Neural progenitor cell (in vitro differentiated cells): ENCODE data around the gene MYL11. TPM values are rescaled to one million over a fixed set of nuclear protein-coding genes. Genes with fewer than 3 reads are reported as not detected.

ENCODE experiments used
- DNase-seq: peaks from one replicate; pipeline ENCODE4 v3.0.0-alpha.2; 2016; ENCODE audit warnings: low spot score
- H2AFZ ChIP-seq: fragments of 200-600 bp; sonication (generic); replicated peaks from 2 replicates; pipeline ENCODE4 v1.6.1; 2016; ENCODE audit warnings: antibody characterized with exemption
- H3F3A ChIP-seq: fragments of 200-600 bp; sonication (generic); 2 replicates; pipeline ENCODE4 v1.6.1; 2016; ENCODE audit warnings: antibody characterized with exemption, low read depth
- H3K27ac ChIP-seq: fragments of 200-600 bp; sonication (generic); 2 replicates; pipeline ENCODE4 v1.5.1; 2016; ENCODE audit warnings: mild to moderate bottlenecking
- H3K27me3 ChIP-seq: fragments of 200-600 bp; sonication (generic); 2 replicates; pipeline ENCODE4 v1.6.1; 2016; ENCODE audit warnings: mild to moderate bottlenecking, moderate library complexity
- H3K36me3 ChIP-seq: fragments of 200-600 bp; sonication (generic); 2 replicates; pipeline ENCODE4 v1.5.1; 2016
- H3K4me1 ChIP-seq: fragments of 200-600 bp; sonication (generic); 2 replicates; pipeline ENCODE4 v1.6.1; 2016; ENCODE audit warnings: mixed run types
- H3K4me2 ChIP-seq: fragments of 200-600 bp; sonication (generic); 2 replicates; pipeline ENCODE4 v1.6.1; 2016
- H3K4me3 ChIP-seq: fragments of 200-600 bp; sonication (generic); 2 replicates; pipeline ENCODE4 v1.5.1; 2016
- H3K79me2 ChIP-seq: fragments of 200-600 bp; sonication (generic); 2 replicates; pipeline ENCODE4 v1.6.1; 2016; ENCODE audit warnings: low read depth
- H3K9ac ChIP-seq: fragments of 200-600 bp; sonication (generic); 2 replicates; pipeline ENCODE4 v1.6.1; 2016
- H3K9me3 ChIP-seq: fragments of 200-600 bp; sonication (generic); 2 replicates; pipeline ENCODE4 v1.5.1; 2016; ENCODE audit warnings: low read depth
- H4K20me1 ChIP-seq: fragments of 200-600 bp; sonication (generic); 2 replicates; pipeline ENCODE4 v1.6.1; 2016; ENCODE audit warnings: low read depth
- H3K27ac Mint-ChIP-seq: 3 replicates; pipeline ENCODE4 v1.8.0; 2021; ENCODE audit warnings: mixed read lengths
- H3K27me3 Mint-ChIP-seq: 2 replicates; pipeline ENCODE4 v1.8.0; 2022; ENCODE audit warnings: low read depth, mild to moderate bottlenecking, inconsistent platforms, moderate library complexity, mixed read lengths; ENCODE audit not compliant: insufficient read depth
- H3K36me3 Mint-ChIP-seq: 3 replicates; pipeline ENCODE4 v1.8.0; 2021; ENCODE audit warnings: mixed read lengths
- H3K4me1 Mint-ChIP-seq: 3 replicates; pipeline ENCODE4 v1.8.0; 2021; ENCODE audit warnings: mixed read lengths
- H3K4me3 Mint-ChIP-seq: 3 replicates; pipeline ENCODE4 v1.8.0; 2021; ENCODE audit warnings: mild to moderate bottlenecking, moderate library complexity, mixed read lengths
- H3K9me3 Mint-ChIP-seq: 3 replicates; pipeline ENCODE4 v1.8.0; 2020; ENCODE audit warnings: mixed read lengths
- EZH2 ChIP-seq: fragments of 200-600 bp; sonication (generic); IDR thresholded peaks from 2 replicates; pipeline ENCODE4 v1.6.1; 2017; ENCODE audit warnings: antibody characterized with exemption, mild to moderate bottlenecking, moderate library complexity
- EZH2phosphoT487 ChIP-seq: fragments of 200-600 bp; sonication (generic); IDR thresholded peaks from 2 replicates; pipeline ENCODE4 v1.6.1; 2017; ENCODE audit warnings: antibody characterized with exemption
- total RNA-seq: library from RNA; depleted of rRNA; stranded (reverse); fragments of >200 nt; gene quantifications from 2 replicates; pipeline ENCODE4 v1.2.3, GENCODE V29; 2015; ENCODE audit warnings: low replicate concordance
- TF ChIP-seq, protein P1 (sequence below): fragments of 200-600 bp; sonication (generic); IDR thresholded peaks from 2 replicates; pipeline ENCODE4 v1.5.1; 2017; ENCODE audit warnings: antibody characterized with exemption, mild to moderate bottlenecking

MYL11 gene
- total RNA-seq, 1 donor from 2014 or later = 4.1 TPM

DNA sequence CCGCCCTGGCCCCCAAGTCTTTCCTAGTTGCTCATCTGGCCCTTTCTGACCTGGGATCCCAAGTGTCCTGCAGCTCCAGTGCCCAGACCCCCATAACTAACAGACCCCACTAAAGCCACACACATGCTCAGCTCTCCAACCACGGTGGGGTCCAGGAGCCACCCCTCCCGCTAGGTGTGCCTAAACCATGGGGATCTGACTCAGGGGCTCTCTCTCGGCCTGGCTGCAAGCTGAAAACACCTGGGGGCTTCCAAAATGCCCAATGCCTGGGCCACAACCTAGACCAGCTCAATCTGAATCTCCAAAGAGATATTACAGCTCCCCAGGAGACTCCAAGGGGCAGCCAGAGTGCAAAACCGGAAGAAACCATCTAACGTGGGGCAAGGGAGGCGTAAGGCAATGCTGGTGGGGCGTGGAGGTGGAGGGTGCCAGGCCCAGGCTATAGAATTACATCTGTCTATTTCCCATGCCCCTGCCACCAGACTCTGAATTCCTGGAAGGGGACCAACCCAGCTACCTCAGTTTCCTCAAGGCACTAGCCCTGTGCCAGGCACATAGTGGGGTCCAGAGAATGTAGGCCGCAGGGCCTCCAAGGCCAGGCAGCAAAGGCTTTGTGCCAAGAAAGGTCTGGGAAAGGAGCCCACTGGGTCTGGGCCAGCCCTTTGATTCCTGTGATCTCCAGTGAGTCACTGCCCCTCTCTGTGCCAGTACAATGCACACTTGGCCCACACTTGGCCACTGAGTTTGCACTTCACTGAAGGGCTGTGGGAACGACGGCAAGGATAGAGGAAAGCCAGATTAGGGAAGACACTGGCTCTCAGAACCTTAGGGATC, 22.8 kb upstream of the MYL11 start:
- H3K27ac ChIP-seq = no peak overlapping the region
- no peak overlapping the region for H2AFZ ChIP-seq
- Mint-ChIP-seq H3K4me3 (peak overlapping the region; percentile 71), H3K9me3 (no peaks in the 10 kb centered on the region), H3K4me1 (peaks cover 19% of the 10 kb centered on the region), H3K27me3 (peaks cover 7% of the 10 kb centered on the region), H3K27ac (no peak overlapping the region), H3K36me3 (peaks cover 16% of the 10 kb centered on the region)
- no peak overlapping the region for H3K4me3 ChIP-seq
- no peaks in the 10 kb centered on the region for H3K9me3 ChIP-seq
- H3K36me3 ChIP-seq = no peaks in the 10 kb centered on the region
- H3K4me1 ChIP-seq = peaks cover 6% of the 10 kb centered on the region
- H3K9ac ChIP-seq = no peak overlapping the region
- H3K4me2 ChIP-seq = no peak overlapping the region
- peaks cover 12% of the 10 kb centered on the region for H4K20me1 ChIP-seq
- H3K27me3 ChIP-seq = no peaks in the 10 kb centered on the region
- TF ChIP-seq, protein P1, sequence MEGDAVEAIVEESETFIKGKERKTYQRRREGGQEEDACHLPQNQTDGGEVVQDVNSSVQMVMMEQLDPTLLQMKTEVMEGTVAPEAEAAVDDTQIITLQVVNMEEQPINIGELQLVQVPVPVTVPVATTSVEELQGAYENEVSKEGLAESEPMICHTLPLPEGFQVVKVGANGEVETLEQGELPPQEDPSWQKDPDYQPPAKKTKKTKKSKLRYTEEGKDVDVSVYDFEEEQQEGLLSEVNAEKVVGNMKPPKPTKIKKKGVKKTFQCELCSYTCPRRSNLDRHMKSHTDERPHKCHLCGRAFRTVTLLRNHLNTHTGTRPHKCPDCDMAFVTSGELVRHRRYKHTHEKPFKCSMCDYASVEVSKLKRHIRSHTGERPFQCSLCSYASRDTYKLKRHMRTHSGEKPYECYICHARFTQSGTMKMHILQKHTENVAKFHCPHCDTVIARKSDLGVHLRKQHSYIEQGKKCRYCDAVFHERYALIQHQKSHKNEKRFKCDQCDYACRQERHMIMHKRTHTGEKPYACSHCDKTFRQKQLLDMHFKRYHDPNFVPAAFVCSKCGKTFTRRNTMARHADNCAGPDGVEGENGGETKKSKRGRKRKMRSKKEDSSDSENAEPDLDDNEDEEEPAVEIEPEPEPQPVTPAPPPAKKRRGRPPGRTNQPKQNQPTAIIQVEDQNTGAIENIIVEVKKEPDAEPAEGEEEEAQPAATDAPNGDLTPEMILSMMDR = no peak
- no peak for TF ChIP-seq EZH2
- no peak for TF ChIP-seq EZH2phosphoT487
- H3F3A ChIP-seq = peaks cover 15% of the 10 kb centered on the region
- peaks cover 26% of the 10 kb centered on the region for H3K79me2 ChIP-seq
- no peak for DNase-seq

DNA sequence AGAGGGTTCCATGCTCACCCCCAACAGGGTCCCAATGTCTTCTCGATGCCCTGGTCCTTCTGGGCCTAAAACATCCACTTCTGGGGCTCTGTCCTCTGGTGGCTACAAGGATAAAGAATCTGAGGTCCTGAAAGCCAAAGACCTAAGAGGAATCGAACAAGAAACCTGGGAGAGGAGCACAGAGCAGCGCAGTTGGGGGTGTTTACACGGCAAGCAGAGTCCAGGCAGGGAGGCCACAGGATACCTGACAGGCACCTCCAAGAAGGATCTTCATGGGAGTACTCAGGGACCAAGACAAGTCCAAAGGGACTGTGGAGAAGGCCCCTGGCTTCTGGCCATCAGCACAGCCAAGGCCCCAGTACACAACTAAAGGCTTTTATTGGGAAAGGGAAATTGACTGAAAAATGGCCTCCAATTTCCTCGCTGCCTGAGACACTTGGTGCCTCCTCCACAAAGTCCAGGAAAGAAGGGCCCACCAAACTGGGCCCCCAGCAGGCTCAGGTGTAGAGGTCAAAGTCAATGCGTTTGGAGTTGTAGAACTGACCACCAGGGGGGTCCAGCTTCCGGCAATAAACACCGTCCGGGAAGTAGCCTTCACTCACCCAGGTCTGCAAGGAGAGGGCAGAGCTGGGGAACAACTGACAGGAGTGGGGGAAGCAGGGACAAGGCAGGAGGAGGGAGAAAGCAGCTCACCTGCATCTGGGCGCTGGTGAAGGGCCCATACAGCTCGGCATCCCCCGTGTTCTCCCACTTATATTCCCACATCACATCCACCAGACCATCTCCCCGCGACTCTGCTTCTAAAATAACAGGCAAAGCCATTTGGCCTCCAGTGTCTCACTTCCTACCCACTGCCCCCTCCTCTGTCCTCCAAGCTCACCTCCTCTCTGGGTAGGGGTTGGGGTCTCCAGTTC, 21.9 kb upstream of the MYL11 start:
- H3K27me3 Mint-ChIP-seq = peaks cover 7% of the 10 kb centered on the region
- H3K4me1 Mint-ChIP-seq = peaks cover 23% of the 10 kb centered on the region
- H4K20me1 ChIP-seq = peaks cover 12% of the 10 kb centered on the region
- no peak overlapping the region for H3K4me3 ChIP-seq
- no peak for DNase-seq
- no peak overlapping the region for H3K27ac ChIP-seq
- no peaks in the 10 kb centered on the region for H3K36me3 ChIP-seq
- H3K79me2 ChIP-seq = peaks cover 26% of the 10 kb centered on the region
- H3K4me2 ChIP-seq = no peak overlapping the region
- peaks cover 6% of the 10 kb centered on the region for H3K4me1 ChIP-seq
- H2AFZ ChIP-seq = no peak overlapping the region
- no peaks in the 10 kb centered on the region for H3K9me3 Mint-ChIP-seq
- no peak overlapping the region for H3K27ac Mint-ChIP-seq
- H3F3A ChIP-seq = peaks cover 15% of the 10 kb centered on the region
- H3K9ac ChIP-seq = no peak overlapping the region
- peak overlapping the region; percentile 71 for H3K4me3 Mint-ChIP-seq
- peaks cover 22% of the 10 kb centered on the region for H3K36me3 Mint-ChIP-seq
- TF ChIP-seq EZH2phosphoT487 (no peak), EZH2 (no peak)
- TF ChIP-seq, protein P1 = peak; percentile 17
- H3K9me3 ChIP-seq = no peaks in the 10 kb centered on the region
- no peaks in the 10 kb centered on the region for H3K27me3 ChIP-seq

DNA sequence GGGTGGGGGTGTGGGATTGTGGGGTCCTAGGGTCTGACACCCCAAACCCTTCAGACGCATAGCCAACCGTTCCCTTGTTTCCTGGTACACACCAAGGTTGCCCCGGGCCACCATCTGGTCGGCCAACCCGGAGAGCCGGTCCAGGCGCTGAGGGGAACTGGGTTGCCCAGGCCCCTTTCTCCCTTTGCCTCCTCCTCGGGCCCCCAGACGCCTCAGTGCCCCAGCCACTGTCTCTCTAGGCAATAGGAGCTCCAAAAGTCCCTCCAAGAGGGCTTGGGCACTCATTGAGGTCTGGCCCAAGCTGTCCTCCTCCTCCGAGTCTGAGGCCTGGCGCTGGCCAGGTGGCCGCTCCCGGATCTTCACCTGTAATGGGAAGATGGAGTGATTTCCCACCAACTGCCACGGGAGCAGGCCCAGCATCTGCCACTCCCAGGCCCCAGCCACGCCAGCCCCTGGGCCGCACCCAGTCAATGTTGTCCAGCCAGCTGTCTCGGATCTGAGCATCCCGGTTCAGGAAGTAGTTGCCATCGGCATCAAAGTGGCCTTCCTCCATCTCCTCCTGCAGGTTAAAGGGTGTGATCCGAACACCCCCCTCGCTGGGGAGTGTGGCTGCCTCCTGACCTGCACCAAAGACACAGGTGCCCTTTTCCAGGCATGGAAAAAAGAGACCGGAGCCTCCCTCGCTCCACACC, 21.0 kb upstream of the MYL11 start:
- peak overlapping the region; percentile 94 for H3K9ac ChIP-seq
- no peak overlapping the region for H2AFZ ChIP-seq
- H4K20me1 ChIP-seq = peaks cover 12% of the 10 kb centered on the region
- H3K4me3 Mint-ChIP-seq = peak overlapping the region; percentile 96
- no peak overlapping the region for H3K27ac ChIP-seq
- TF ChIP-seq EZH2phosphoT487 (no peak), EZH2 (no peak)
- TF ChIP-seq, protein P1 = no peak
- H3K27ac Mint-ChIP-seq = no peak overlapping the region
- peaks cover 15% of the 10 kb centered on the region for H3F3A ChIP-seq
- no peaks in the 10 kb centered on the region for H3K36me3 ChIP-seq
- peak overlapping the region; percentile 84 for H3K4me3 ChIP-seq
- peaks cover 26% of the 10 kb centered on the region for H3K79me2 ChIP-seq
- no peak for DNase-seq
- peaks cover 6% of the 10 kb centered on the region for H3K4me1 ChIP-seq
- H3K9me3 ChIP-seq = no peaks in the 10 kb centered on the region
- H3K4me1 Mint-ChIP-seq = peaks cover 23% of the 10 kb centered on the region
- peak overlapping the region; percentile 92 for H3K4me2 ChIP-seq
- peaks cover 7% of the 10 kb centered on the region for H3K27me3 Mint-ChIP-seq
- peaks cover 22% of the 10 kb centered on the region for H3K36me3 Mint-ChIP-seq
- H3K27me3 ChIP-seq = no peaks in the 10 kb centered on the region
- no peaks in the 10 kb centered on the region for H3K9me3 Mint-ChIP-seq
